Measurements from ENCODE around the gene VSTM4.

DNA sequence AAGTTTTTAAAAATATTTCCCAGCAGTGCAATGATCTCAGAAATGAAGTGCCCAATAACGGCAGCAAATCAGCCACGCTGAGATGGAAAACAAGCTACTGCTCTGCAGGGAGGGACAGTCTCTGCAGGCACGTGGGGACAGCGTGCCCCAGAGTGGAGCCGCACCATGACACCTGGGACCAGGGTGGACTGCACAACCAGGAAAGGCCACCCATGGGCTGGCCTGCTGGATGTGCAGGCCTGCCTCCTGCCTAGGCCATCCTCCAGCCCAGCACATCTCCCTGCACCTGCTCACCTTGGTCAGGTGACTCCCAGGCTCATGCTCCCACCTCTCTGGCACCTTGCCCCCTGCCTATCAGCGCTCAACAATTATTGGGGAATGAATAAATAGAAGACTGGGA lies 80.4 kb downstream of the VSTM4 start:
- no peak for TF ChIP-seq EZH2 (IDR thresholded peaks at IDR 0.05; ENCODE audit: borderline replicate concordance, insufficient read depth, low read depth, low read length, poor library complexity, severe bottlenecking)
- TF ChIP-seq, protein P1, sequence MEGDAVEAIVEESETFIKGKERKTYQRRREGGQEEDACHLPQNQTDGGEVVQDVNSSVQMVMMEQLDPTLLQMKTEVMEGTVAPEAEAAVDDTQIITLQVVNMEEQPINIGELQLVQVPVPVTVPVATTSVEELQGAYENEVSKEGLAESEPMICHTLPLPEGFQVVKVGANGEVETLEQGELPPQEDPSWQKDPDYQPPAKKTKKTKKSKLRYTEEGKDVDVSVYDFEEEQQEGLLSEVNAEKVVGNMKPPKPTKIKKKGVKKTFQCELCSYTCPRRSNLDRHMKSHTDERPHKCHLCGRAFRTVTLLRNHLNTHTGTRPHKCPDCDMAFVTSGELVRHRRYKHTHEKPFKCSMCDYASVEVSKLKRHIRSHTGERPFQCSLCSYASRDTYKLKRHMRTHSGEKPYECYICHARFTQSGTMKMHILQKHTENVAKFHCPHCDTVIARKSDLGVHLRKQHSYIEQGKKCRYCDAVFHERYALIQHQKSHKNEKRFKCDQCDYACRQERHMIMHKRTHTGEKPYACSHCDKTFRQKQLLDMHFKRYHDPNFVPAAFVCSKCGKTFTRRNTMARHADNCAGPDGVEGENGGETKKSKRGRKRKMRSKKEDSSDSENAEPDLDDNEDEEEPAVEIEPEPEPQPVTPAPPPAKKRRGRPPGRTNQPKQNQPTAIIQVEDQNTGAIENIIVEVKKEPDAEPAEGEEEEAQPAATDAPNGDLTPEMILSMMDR (IDR thresholded peaks at IDR 0.05) = no peak

Data from B cell (primary cell).